ENCODE data around the gene HEATR5B. TPM values are rescaled to one million over a fixed set of nuclear protein-coding genes. Genes with fewer than 3 reads are reported as not detected.

Gene HEATR5B
- total RNA-seq, 1 experiment from 2014 or later: 13.1 TPM

- no peak for DNase-seq (ENCODE audit: low spot score)
- CTCF ChIA-PET: no interaction called here
- H3K27ac ChIP-seq (ENCODE audit: low read depth, low read length, poor library complexity, severe bottlenecking): no peak overlapping the region
- TF ChIP-seq EZH2 (IDR thresholded peaks at IDR 0.05; ENCODE audit: borderline replicate concordance, low read depth, low read length, poor library complexity, severe bottlenecking) (no peak), CTCF (conservative IDR thresholded peaks at IDR 0.05; ENCODE audit: low read depth, low read length) (no peak)
- H3K9me3 ChIP-seq (ENCODE audit: low read depth, low read length, poor library complexity, severe bottlenecking): no peaks in the 10 kb centered on the region
- POLR2A ChIA-PET (ENCODE audit: low non-redundant PET): no interaction called here
- H3K4me3 ChIP-seq (ENCODE audit: low read depth, low read length, poor library complexity, severe bottlenecking): no peak overlapping the region
- no peaks in the 10 kb centered on the region for H3K4me1 ChIP-seq (ENCODE audit: insufficient read depth, low read length, poor library complexity, severe bottlenecking)
- peaks cover 36% of the 10 kb centered on the region for H3K36me3 ChIP-seq (ENCODE audit: insufficient read depth, low read length, poor library complexity, severe bottlenecking)
- BruUV-seq (replicated peaks): no TSS peak
- H3K27me3 ChIP-seq (replicated peaks; ENCODE audit: insufficient read depth, low read depth, low read length, poor library complexity): no peaks in the 10 kb centered on the region
- intact Hi-C loops (cut with micrococcal nuclease; ENCODE audit: unreplicated experiment): no loop called here
Measured at GRCh38 chr2:37090019-37090477, 5.9 kb upstream of the HEATR5B start.

- Histone ChIP-seq H3K27me3 (replicated peaks; ENCODE audit: insufficient read depth, low read depth, low read length, poor library complexity) (no peaks in the 10 kb centered on the region), H3K27ac (ENCODE audit: low read depth, low read length, poor library complexity, severe bottlenecking) (no peak overlapping the region), H3K9me3 (ENCODE audit: low read depth, low read length, poor library complexity, severe bottlenecking) (no peaks in the 10 kb centered on the region), H3K4me3 (ENCODE audit: low read depth, low read length, poor library complexity, severe bottlenecking) (no peak overlapping the region), H3K4me1 (ENCODE audit: insufficient read depth, low read length, poor library complexity, severe bottlenecking) (peaks cover 3% of the 10 kb centered on the region), H3K36me3 (ENCODE audit: insufficient read depth, low read length, poor library complexity, severe bottlenecking) (peaks cover 14% of the 10 kb centered on the region)
- ChIA-PET CTCF (no interaction called here), POLR2A (ENCODE audit: low non-redundant PET) (no interaction called here)
- BruUV-seq (replicated peaks): no TSS peak
- intact Hi-C loops (cut with micrococcal nuclease; ENCODE audit: unreplicated experiment): no loop called here
- no peak for DNase-seq (ENCODE audit: low spot score)
- TF ChIP-seq CTCF (conservative IDR thresholded peaks at IDR 0.05; ENCODE audit: low read depth, low read length): no peak
- TF ChIP-seq EZH2 (IDR thresholded peaks at IDR 0.05; ENCODE audit: borderline replicate concordance, low read depth, low read length, poor library complexity, severe bottlenecking): no peak
Measured at GRCh38 chr2:37085731-37086147, 1.6 kb upstream of the HEATR5B start.

- peak overlapping the region; percentile 82 for H3K4me3 ChIP-seq (ENCODE audit: low read depth, low read length, poor library complexity, severe bottlenecking)
- CTCF ChIA-PET: no interaction called here
- H3K27ac ChIP-seq (ENCODE audit: low read depth, low read length, poor library complexity, severe bottlenecking): peak overlapping the region; percentile 57
- no peaks in the 10 kb centered on the region for H3K27me3 ChIP-seq (replicated peaks; ENCODE audit: insufficient read depth, low read depth, low read length, poor library complexity)
- peaks cover 3% of the 10 kb centered on the region for H3K4me1 ChIP-seq (ENCODE audit: insufficient read depth, low read length, poor library complexity, severe bottlenecking)
- TSS peak; percentile 62 for BruUV-seq (replicated peaks)
- TF ChIP-seq CTCF (conservative IDR thresholded peaks at IDR 0.05; ENCODE audit: low read depth, low read length) (no peak), EZH2 (IDR thresholded peaks at IDR 0.05; ENCODE audit: borderline replicate concordance, low read depth, low read length, poor library complexity, severe bottlenecking) (no peak)
- H3K9me3 ChIP-seq (ENCODE audit: low read depth, low read length, poor library complexity, severe bottlenecking): no peaks in the 10 kb centered on the region
- no peak for DNase-seq (ENCODE audit: low spot score)
- peaks cover 4% of the 10 kb centered on the region for H3K36me3 ChIP-seq (ENCODE audit: insufficient read depth, low read length, poor library complexity, severe bottlenecking)
- POLR2A ChIA-PET (ENCODE audit: low non-redundant PET): no interaction called here
- intact Hi-C loops (cut with micrococcal nuclease; ENCODE audit: unreplicated experiment): no loop called here
Measured at GRCh38 chr2:37084797-37085196, 625 bp upstream of the HEATR5B start.

All from A673 (cell line).